SK-N-SH (cell line): ENCODE results near the gene SCYL2. TPM values are rescaled to one million over a fixed set of nuclear protein-coding genes. Genes with fewer than 3 reads are reported as not detected.

Experiments
- CTCF ChIA-PET: fragments of 300-600, 350-600 bp; formaldehyde crosslinking; extraction: SDS; loops from one replicate; lab custom pipeline; 2021; lab: Yijun Ruan, JAX
- POLR2A ChIA-PET: fragments of 350-600 bp; sonication (Branson Sonifier 250); formaldehyde crosslinking; extraction: SDS; loops from one replicate; lab custom pipeline; 2020; ENCODE audit warnings: antibody characterized with exemption, inconsistent platforms; lab: Yijun Ruan, JAX
- DNase-seq: peaks from one replicate; pipeline ENCODE4 v3.0.0; 2012
- H2AFZ ChIP-seq: fragments of 200-600 bp; sonication (generic); 2 replicates; pipeline ENCODE4 v1.8.1; 2016; ENCODE audit warnings: antibody characterized with exemption, mild to moderate bottlenecking, low read depth
- H3F3A ChIP-seq: fragments of 200-600 bp; sonication (generic); replicated peaks from 2 replicates; pipeline ENCODE3; 2016; ENCODE audit warnings: antibody characterized with exemption, mild to moderate bottlenecking; ENCODE audit not compliant: insufficient read depth
- H3K27ac ChIP-seq, 2 experiments: fragments of 200-500 bp in 1 of 2; fragments of 200-600 bp in 1 of 2; sonication (Bioruptor generic) in 1 of 2; sonication (generic), shearing (Covaris generic) in 1 of 2; 2 replicates each; pipeline versions ENCODE4 v1.5.1 to v1.6.1; 2014 to 2016; ENCODE audit warnings: low read depth in 2 of 2, inconsistent platforms in 1 of 2, low read length in 1 of 2, mild to moderate bottlenecking in 1 of 2, mixed read lengths in 1 of 2
- H3K27me3 ChIP-seq: fragments of 200-600 bp; sonication (generic), shearing (Covaris generic); 2 replicates; pipeline ENCODE4 v1.6.1; 2016; ENCODE audit warnings: mixed run types; ENCODE audit not compliant: insufficient read depth
- H3K36me3 ChIP-seq, 2 experiments: fragments of 200-500 bp in 1 of 2; fragments of 200-600 bp in 1 of 2; sonication (Bioruptor generic) in 1 of 2; sonication (generic) in 1 of 2; replicated peaks in 1 of 2; 2 replicates each; pipeline versions ENCODE3 to v1.5.1; 2014 to 2016; ENCODE audit warnings: low read length in 1 of 2, mild to moderate bottlenecking in 1 of 2; ENCODE audit not compliant: insufficient read depth in 2 of 2, control insufficient read depth in 1 of 2
- H3K4me1 ChIP-seq, 2 experiments: fragments of 200-500 bp in 1 of 2; fragments of 200-600 bp in 1 of 2; sonication (Bioruptor generic) in 1 of 2; sonication (generic), shearing (Covaris generic) in 1 of 2; 2 replicates each; pipeline versions ENCODE4 v1.5.1 to v1.6.1; 2014 to 2016; ENCODE audit warnings: low read depth in 1 of 2, low read length in 1 of 2, mixed run types in 1 of 2; ENCODE audit not compliant: insufficient read depth in 2 of 2, control insufficient read depth in 1 of 2
- H3K4me2 ChIP-seq: fragments of 200-600 bp; sonication (generic), shearing (Covaris generic); 2 replicates; pipeline ENCODE4 v1.6.1; 2017; ENCODE audit warnings: mixed run types
- H3K4me3 ChIP-seq, 2 experiments: fragments of 200-500 bp in 1 of 2; fragments of 200-600 bp in 1 of 2; sonication (Bioruptor generic) in 1 of 2; sonication (generic), shearing (Covaris generic) in 1 of 2; 2 replicates each; pipeline versions ENCODE4 v1.5.1 to v1.8.1; 2014 to 2016; ENCODE audit warnings: low read depth in 2 of 2, inconsistent platforms in 1 of 2, low read length in 1 of 2, mild to moderate bottlenecking in 1 of 2, mixed read lengths in 1 of 2, moderate library complexity in 1 of 2
- H3K79me2 ChIP-seq: fragments of 200-600 bp; sonication (generic); 2 replicates; pipeline ENCODE4 v1.8.1; 2017; ENCODE audit warnings: mild to moderate bottlenecking; ENCODE audit not compliant: insufficient read depth
- H3K9ac ChIP-seq: fragments of 200-600 bp; sonication (generic); 2 replicates; pipeline ENCODE4 v1.6.1; 2017; ENCODE audit warnings: mixed run types
- H3K9me2 ChIP-seq: fragments of 200-600 bp; sonication (generic); 2 replicates; pipeline ENCODE4 v1.6.1; 2017; ENCODE audit warnings: mixed run types
- H3K9me3 ChIP-seq: fragments of 200-600 bp; sonication (generic); 2 replicates; pipeline ENCODE4 v1.6.1; 2017; ENCODE audit warnings: mixed run types, mild to moderate bottlenecking, moderate library complexity
- H4K20me1 ChIP-seq: fragments of 200-600 bp; sonication (generic); 2 replicates; pipeline ENCODE4 v1.6.1; 2017; ENCODE audit warnings: mild to moderate bottlenecking, mixed run types; ENCODE audit not compliant: insufficient read depth
- ELF1 ChIP-seq: IDR thresholded peaks from 2 replicates; pipeline ENCODE4 v1.4.0; 2012
- EP300 ChIP-seq, 2 experiments: IDR thresholded peaks; 2 replicates each; pipeline versions ENCODE4 v1.4.0 to v1.6.1; 2012; ENCODE audit warnings: borderline replicate concordance in 1 of 2, low read depth in 1 of 2, low read length in 1 of 2
- EZH2phosphoT487 ChIP-seq: fragments of 200-600 bp; sonication (generic); IDR thresholded peaks from 2 replicates; pipeline ENCODE4 v1.6.1; 2017; ENCODE audit warnings: low read depth, mixed run types, mild to moderate bottlenecking, antibody characterized with exemption, moderate library complexity, borderline replicate concordance
- FOSL2 ChIP-seq: IDR thresholded peaks from 2 replicates; pipeline ENCODE4 v1.4.0; 2012; ENCODE audit warnings: low read depth, mild to moderate bottlenecking, moderate library complexity, borderline replicate concordance
- GABPA ChIP-seq: IDR thresholded peaks from 2 replicates; pipeline ENCODE4 v1.4.0; 2012; ENCODE audit warnings: low read depth, mild to moderate bottlenecking
- GATA2 ChIP-seq: sonication (generic); formaldehyde crosslinking; IDR thresholded peaks from 2 replicates; pipeline ENCODE4 v1.5.0; 2020; ENCODE audit warnings: mild to moderate bottlenecking, missing genetic modification reagents
- JUND ChIP-seq: IDR thresholded peaks from 2 replicates; pipeline ENCODE4 v1.4.0; 2012
- MXI1 ChIP-seq: IDR thresholded peaks from 2 replicates; pipeline ENCODE4 v1.6.1; 2012; ENCODE audit warnings: mild to moderate bottlenecking, low read depth, low read length, improper control_type of control experiment
- NFIC ChIP-seq: IDR thresholded peaks from 2 replicates; pipeline ENCODE4 v1.4.0; 2012; ENCODE audit warnings: borderline replicate concordance
- RAD21 ChIP-seq: IDR thresholded peaks from 2 replicates; pipeline ENCODE4 v1.6.1; 2012; ENCODE audit warnings: mild to moderate bottlenecking, low read length
- RCOR1 ChIP-seq: fragments of 150-350 bp; IDR thresholded peaks from 2 replicates; pipeline ENCODE4 v1.6.1; 2017; ENCODE audit warnings: antibody characterized with exemption, low read length
- RFX5 ChIP-seq: IDR thresholded peaks from 2 replicates; pipeline ENCODE4 v1.6.1; 2012; ENCODE audit warnings: mild to moderate bottlenecking, improper control_type of control experiment, low read length
- SIN3A ChIP-seq: IDR thresholded peaks from 2 replicates; pipeline ENCODE4 v1.6.1; 2012; ENCODE audit warnings: low read depth, mild to moderate bottlenecking, low read length, moderate library complexity, borderline replicate concordance
- SMC3 ChIP-seq: IDR thresholded peaks from 2 replicates; pipeline ENCODE4 v1.6.1; 2012; ENCODE audit warnings: low read depth, low read length, improper control_type of control experiment
- TAF1 ChIP-seq: IDR thresholded peaks from 2 replicates; pipeline ENCODE4 v1.6.1; 2012; ENCODE audit warnings: low read depth, mild to moderate bottlenecking, low read length, moderate library complexity, borderline replicate concordance
- TCF12 ChIP-seq: IDR thresholded peaks from 2 replicates; pipeline ENCODE4 v1.4.0; 2012
- TEAD4 ChIP-seq: IDR thresholded peaks from 2 replicates; pipeline ENCODE4 v1.4.0; 2012; ENCODE audit warnings: mild to moderate bottlenecking, borderline replicate concordance; ENCODE audit not compliant: insufficient read depth
- WGBS: methylation state at CpG from one replicate; pipeline ENCODE4 v1.1.6; 2017; ENCODE audit warnings: low lambda C conversion rate; 5-methylcytosine and 5-hydroxymethylcytosine counted together
- polyA plus RNA-seq, 3 experiments: library from polyadenylated mRNA; depleted of rRNA; stranded (reverse); fragments of >200 nt; gene quantifications; 2 replicates each; pipeline ENCODE4 v1.2.3, GENCODE V29; 2012
- TF ChIP-seq, protein P1 (sequence below): IDR thresholded peaks from 2 replicates; pipeline ENCODE4 v1.4.0; 2012; ENCODE audit warnings: low read depth
- TF ChIP-seq, protein P2 (sequence below): fragments of 150-350 bp; IDR thresholded peaks from 2 replicates; pipeline ENCODE4 v1.6.1; 2017; ENCODE audit warnings: antibody characterized with exemption, low read length, low read depth, borderline replicate concordance
- TF ChIP-seq, protein P3 (sequence below): fragments of 200-600 bp; sonication (generic); IDR thresholded peaks from 2 replicates; pipeline ENCODE4 v1.6.1; 2017; ENCODE audit warnings: antibody characterized with exemption, mild to moderate bottlenecking, moderate library complexity
- TF ChIP-seq, protein P4 (sequence below): fragments of 150-350 bp; IDR thresholded peaks from 2 replicates; pipeline ENCODE4 v1.6.1; 2016; ENCODE audit warnings: mild to moderate bottlenecking, low read depth, low read length
- TF ChIP-seq, protein P5 (sequence below): IDR thresholded peaks from 2 replicates; pipeline ENCODE4 v1.4.0; 2012; ENCODE audit warnings: low read depth, borderline replicate concordance

Gene SCYL2
- polyA plus RNA-seq, 1 of the 3 experiments (the other 2 are of a cell fraction) = 7.5 TPM

DNA sequence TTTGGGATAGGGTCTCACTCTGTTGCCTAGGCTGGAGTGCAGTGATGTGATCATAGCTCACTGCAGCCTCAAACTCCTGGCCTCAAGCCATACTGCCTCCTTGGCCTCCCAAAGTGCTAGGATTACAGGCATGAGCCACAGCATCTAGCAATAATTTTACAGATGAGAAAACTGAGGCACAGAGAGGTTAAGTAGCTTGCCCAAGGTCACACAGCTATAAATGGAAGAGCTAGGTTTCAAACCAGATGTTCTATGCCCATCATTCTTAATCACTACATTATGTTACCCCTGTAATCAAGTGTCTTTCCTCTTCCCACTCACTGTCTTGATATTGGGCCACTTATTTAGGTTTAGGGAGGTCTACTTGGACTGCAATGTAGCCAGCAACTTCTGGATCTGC lies 93.5 kb downstream of the SCYL2 start (continued):
- no peak for TF ChIP-seq NFIC
- TF ChIP-seq, protein P1, sequence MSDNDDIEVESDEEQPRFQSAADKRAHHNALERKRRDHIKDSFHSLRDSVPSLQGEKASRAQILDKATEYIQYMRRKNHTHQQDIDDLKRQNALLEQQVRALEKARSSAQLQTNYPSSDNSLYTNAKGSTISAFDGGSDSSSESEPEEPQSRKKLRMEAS = no peak
- no peak for TF ChIP-seq TAF1

DNA sequence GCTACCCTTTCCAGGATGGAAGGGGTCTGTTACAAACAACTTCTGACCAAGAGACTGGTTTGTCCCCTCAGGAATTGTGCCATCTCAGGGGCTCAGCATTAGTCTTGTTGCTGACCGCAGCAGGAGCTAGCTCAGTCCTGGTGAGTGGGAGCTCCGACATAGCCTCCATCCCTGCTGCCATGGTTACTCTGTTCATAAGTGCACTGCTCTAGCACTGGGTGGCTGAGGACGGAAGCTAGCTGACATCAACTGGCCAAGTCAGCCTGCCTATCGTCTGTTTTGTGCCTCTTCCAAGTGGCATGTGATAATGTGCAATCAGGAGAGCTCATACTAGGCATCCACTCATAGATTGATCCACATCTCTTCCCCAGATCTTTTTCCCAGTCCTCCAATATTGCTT lies 97.3 kb downstream of the SCYL2 start:
- no peak overlapping the region for H3K4me2 ChIP-seq

DNA sequence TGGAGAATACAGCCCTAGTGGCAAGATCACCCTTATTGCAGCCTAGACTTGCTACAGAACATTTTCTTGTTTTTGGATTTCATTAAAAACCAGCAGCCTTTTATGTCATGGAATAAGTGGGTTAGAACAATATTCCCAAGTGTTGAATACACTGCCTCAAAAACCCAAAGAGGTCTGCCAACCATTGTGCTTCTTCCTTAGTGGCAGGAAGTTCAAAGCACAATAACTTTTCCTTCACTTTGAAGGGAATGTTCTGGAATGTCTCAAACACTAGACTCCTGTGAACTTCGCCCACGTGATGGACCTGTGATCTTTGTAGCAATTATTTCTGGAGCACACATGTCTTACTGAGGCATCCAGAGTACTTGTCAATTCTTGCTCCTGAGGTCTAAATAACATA lies 98.4 kb downstream of the SCYL2 start:
- ChIA-PET CTCF (interaction anchor here (0.6 to 0.8 kb wide), 2 partner anchors 17 to 23 kb away, joined by 3 to 5 read pairs; no protein-coding TSS in a partner anchor), POLR2A (no interaction called here)
- Histone ChIP-seq H3K27ac (no peak overlapping the region), H3F3A (no peaks in the 10 kb centered on the region), H3K9me2 (no peaks in the 10 kb centered on the region), H3K4me3 (no peak overlapping the region), H2AFZ (no peak overlapping the region), H3K27me3 (no peaks in the 10 kb centered on the region), H3K4me1 (no peaks in the 10 kb centered on the region), H3K4me2 (no peak overlapping the region), H3K79me2 (no peaks in the 10 kb centered on the region), H3K9me3 (no peaks in the 10 kb centered on the region), H3K36me3 (no peaks in the 10 kb centered on the region), H4K20me1 (no peaks in the 10 kb centered on the region), H3K9ac (no peak overlapping the region)
- WGBS = 39% methylated on average over 2 of the region's 2 CpGs
- DNase-seq = no peak
- TF ChIP-seq TEAD4 (no peak), ELF1 (no peak), TAF1 (no peak), JUND (no peak), RCOR1 (no peak), RFX5 (no peak), EP300 (IDR thresholded peaks at IDR 0.05; ENCODE audit: borderline replicate concordance in 1 of 2, low read depth in 1 of 2, low read length in 1 of 2) (no peak), FOSL2 (no peak), RAD21 (no peak)
- TF ChIP-seq, protein P2, sequence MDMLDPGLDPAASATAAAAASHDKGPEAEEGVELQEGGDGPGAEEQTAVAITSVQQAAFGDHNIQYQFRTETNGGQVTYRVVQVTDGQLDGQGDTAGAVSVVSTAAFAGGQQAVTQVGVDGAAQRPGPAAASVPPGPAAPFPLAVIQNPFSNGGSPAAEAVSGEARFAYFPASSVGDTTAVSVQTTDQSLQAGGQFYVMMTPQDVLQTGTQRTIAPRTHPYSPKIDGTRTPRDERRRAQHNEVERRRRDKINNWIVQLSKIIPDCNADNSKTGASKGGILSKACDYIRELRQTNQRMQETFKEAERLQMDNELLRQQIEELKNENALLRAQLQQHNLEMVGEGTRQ = no peak
- TF ChIP-seq, protein P3, sequence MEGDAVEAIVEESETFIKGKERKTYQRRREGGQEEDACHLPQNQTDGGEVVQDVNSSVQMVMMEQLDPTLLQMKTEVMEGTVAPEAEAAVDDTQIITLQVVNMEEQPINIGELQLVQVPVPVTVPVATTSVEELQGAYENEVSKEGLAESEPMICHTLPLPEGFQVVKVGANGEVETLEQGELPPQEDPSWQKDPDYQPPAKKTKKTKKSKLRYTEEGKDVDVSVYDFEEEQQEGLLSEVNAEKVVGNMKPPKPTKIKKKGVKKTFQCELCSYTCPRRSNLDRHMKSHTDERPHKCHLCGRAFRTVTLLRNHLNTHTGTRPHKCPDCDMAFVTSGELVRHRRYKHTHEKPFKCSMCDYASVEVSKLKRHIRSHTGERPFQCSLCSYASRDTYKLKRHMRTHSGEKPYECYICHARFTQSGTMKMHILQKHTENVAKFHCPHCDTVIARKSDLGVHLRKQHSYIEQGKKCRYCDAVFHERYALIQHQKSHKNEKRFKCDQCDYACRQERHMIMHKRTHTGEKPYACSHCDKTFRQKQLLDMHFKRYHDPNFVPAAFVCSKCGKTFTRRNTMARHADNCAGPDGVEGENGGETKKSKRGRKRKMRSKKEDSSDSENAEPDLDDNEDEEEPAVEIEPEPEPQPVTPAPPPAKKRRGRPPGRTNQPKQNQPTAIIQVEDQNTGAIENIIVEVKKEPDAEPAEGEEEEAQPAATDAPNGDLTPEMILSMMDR = no peak

More for the DNA sequence above, 97.3 kb downstream of the SCYL2 start:
- Histone ChIP-seq H3K9ac (no peak overlapping the region), H3K4me3 (no peak overlapping the region), H3K9me2 (no peaks in the 10 kb centered on the region), H3K27ac (no peak overlapping the region), H3K4me1 (no peaks in the 10 kb centered on the region), H2AFZ (no peak overlapping the region), H3F3A (no peaks in the 10 kb centered on the region), H3K27me3 (no peaks in the 10 kb centered on the region), H3K36me3 (no peaks in the 10 kb centered on the region), H3K79me2 (no peaks in the 10 kb centered on the region), H3K9me3 (no peaks in the 10 kb centered on the region), H4K20me1 (no peaks in the 10 kb centered on the region)
- WGBS = 32% methylated on average over 4 of the region's 4 CpGs
- DNase-seq = no peak
- TF ChIP-seq JUND = no peak
- no peak for TF ChIP-seq TEAD4
- TF ChIP-seq ELF1 = no peak
- TF ChIP-seq, protein P4, sequence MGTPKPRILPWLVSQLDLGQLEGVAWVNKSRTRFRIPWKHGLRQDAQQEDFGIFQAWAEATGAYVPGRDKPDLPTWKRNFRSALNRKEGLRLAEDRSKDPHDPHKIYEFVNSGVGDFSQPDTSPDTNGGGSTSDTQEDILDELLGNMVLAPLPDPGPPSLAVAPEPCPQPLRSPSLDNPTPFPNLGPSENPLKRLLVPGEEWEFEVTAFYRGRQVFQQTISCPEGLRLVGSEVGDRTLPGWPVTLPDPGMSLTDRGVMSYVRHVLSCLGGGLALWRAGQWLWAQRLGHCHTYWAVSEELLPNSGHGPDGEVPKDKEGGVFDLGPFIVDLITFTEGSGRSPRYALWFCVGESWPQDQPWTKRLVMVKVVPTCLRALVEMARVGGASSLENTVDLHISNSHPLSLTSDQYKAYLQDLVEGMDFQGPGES = no peak
- TF ChIP-seq GATA2 (CRISPR knock-in tag) = no peak
- no peak for TF ChIP-seq SMC3
- no peak for TF ChIP-seq FOSL2
- no peak for TF ChIP-seq GABPA
- TF ChIP-seq TCF12 = no peak
- no peak for TF ChIP-seq SIN3A
- no peak for TF ChIP-seq RAD21
- no peak for TF ChIP-seq MXI1
- TF ChIP-seq, protein P5, sequence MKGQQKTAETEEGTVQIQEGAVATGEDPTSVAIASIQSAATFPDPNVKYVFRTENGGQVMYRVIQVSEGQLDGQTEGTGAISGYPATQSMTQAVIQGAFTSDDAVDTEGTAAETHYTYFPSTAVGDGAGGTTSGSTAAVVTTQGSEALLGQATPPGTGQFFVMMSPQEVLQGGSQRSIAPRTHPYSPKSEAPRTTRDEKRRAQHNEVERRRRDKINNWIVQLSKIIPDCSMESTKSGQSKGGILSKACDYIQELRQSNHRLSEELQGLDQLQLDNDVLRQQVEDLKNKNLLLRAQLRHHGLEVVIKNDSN = no peak
- TF ChIP-seq EZH2phosphoT487 = no peak
- no peak for TF ChIP-seq RCOR1
- TF ChIP-seq, protein P2 = no peak
- ChIA-PET CTCF (interaction anchor here (0.7 to 0.8 kb wide), 2 partner anchors 16 kb away, joined by 3 to 5 read pairs; no protein-coding TSS in a partner anchor), POLR2A (no interaction called here)
